SK-N-SH treated with all-trans-retinoic acid at 6 μM for 48 hours (cell line): Measurements from ENCODE around the gene ADRA2B.

ENCODE experiments used
- CREB5 ChIP-seq: fragments of 250-450 bp; sonication (Bioruptor Pico); IDR thresholded peaks from 2 replicates; pipeline ENCODE4 v1.5.1; 2020; ENCODE audit warnings: low read depth, mild to moderate bottlenecking, moderate library complexity
- CSDC2 ChIP-seq: fragments of 250-450 bp; sonication (Bioruptor Pico); IDR thresholded peaks from 2 replicates; pipeline ENCODE4 v1.5.0; 2020; ENCODE audit warnings: mild to moderate bottlenecking, moderate library complexity
- GLIS3 ChIP-seq: fragments of 250-450 bp; sonication (Bioruptor Pico); IDR thresholded peaks from 2 replicates; pipeline ENCODE4 v1.5.0; 2020; ENCODE audit warnings: mild to moderate bottlenecking, moderate library complexity
- RARB ChIP-seq: fragments of 250-450 bp; sonication (Bioruptor Pico); IDR thresholded peaks from 2 replicates; pipeline ENCODE4 v1.8.0; 2021; ENCODE audit warnings: mild to moderate bottlenecking, moderate library complexity
- ZFP30 ChIP-seq: fragments of 450-650 bp; formaldehyde crosslinking; IDR thresholded peaks from 2 replicates; pipeline ENCODE4 v1.5.0; 2022; ENCODE audit warnings: mild to moderate bottlenecking, moderate library complexity
- ZNF70 ChIP-seq: fragments of 450-650 bp; formaldehyde crosslinking; IDR thresholded peaks from 2 replicates; pipeline ENCODE4 v1.5.0; 2020; ENCODE audit warnings: mild to moderate bottlenecking, moderate library complexity
- TF ChIP-seq, protein P1 (sequence below): fragments of 250-450 bp; sonication (Bioruptor Pico); IDR thresholded peaks from 2 replicates; pipeline ENCODE4 v1.8.0; 2020; ENCODE audit warnings: mild to moderate bottlenecking, moderate library complexity, borderline replicate concordance

DNA sequence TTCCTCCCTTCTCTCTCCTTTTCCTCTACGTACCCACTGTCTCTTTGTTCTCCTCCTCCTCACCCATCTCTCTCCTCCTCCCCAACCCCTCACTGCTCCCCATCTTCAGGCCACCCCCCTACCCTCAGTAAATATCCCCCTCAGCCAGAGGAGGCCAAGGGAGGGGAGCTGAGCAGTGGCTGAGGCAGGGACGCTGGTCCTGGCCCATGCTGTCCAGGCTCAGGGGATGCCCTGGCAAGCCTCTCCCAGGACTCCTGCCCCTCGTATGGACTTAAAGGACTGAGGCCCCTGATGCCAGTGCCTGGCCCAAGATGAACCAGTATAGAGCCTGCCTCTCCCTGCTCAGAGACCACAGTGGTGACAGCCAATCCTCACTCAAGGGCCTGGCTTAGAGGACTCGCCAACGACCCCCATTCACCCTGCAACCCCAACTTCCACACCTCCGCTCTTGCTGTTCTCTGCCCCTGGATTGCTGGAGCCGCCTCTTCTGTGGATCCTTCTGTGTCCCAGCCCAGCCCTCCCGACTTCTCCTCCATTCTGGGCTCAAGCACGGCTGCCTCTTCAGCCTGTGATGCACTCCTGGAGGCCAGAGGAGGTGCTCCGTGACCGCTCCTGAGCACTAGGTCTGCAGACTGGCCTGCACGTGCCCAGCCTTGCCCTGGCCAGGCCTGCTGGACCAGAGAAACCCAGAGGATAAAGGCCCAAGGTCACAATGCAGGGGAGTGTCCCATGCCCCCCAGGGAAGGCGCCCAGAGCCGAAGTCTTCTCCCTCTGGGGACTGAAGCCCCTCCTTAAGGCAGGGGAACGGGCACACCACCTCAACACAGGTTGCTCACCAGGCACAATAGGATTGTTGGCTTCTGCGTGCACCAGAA, 38.4 kb upstream of the ADRA2B start:
- no peak for TF ChIP-seq ZNF70 (CRISPR knock-in tag)
- TF ChIP-seq, protein P1, sequence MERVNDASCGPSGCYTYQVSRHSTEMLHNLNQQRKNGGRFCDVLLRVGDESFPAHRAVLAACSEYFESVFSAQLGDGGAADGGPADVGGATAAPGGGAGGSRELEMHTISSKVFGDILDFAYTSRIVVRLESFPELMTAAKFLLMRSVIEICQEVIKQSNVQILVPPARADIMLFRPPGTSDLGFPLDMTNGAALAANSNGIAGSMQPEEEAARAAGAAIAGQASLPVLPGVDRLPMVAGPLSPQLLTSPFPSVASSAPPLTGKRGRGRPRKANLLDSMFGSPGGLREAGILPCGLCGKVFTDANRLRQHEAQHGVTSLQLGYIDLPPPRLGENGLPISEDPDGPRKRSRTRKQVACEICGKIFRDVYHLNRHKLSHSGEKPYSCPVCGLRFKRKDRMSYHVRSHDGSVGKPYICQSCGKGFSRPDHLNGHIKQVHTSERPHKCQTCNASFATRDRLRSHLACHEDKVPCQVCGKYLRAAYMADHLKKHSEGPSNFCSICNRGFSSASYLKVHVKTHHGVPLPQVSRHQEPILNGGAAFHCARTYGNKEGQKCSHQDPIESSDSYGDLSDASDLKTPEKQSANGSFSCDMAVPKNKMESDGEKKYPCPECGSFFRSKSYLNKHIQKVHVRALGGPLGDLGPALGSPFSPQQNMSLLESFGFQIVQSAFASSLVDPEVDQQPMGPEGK (CRISPR knock-in tag): no peak
- TF ChIP-seq CSDC2 (CRISPR knock-in tag): no peak
- no peak for TF ChIP-seq GLIS3 (CRISPR knock-in tag)
- no peak for TF ChIP-seq CREB5 (CRISPR knock-in tag)
- no peak for TF ChIP-seq RARB
- TF ChIP-seq ZFP30 (CRISPR knock-in tag): no peak
